NCI-H2196 (cell line): ENCODE data around the gene FOSB.

Source experiments
- DNase-seq: peaks from one replicate; lab custom pipeline; 2025; ENCODE audit not compliant: unreplicated experiment; lab: John Stamatoyannopoulos, UW

FOSB gene

DNA sequence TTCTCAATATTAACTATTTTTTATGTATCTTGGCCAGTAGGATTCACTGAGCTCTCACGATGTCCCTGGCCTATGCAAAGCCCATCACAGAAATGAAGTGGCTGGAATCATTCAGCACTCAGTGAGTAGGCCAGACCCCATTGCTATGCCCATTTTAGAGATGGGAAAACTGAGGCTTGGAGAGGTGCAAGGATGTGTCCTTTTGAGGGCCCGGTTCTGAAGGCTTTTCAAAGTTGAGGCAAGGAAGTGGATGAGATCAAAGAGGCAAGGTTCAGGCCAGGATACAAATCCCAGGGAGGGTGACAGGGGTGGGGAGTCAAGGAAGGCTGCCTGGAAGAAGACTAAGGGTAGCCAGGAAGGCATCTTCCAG, 25.4 kb upstream of the FOSB start:
- DNase-seq = no peak

DNA sequence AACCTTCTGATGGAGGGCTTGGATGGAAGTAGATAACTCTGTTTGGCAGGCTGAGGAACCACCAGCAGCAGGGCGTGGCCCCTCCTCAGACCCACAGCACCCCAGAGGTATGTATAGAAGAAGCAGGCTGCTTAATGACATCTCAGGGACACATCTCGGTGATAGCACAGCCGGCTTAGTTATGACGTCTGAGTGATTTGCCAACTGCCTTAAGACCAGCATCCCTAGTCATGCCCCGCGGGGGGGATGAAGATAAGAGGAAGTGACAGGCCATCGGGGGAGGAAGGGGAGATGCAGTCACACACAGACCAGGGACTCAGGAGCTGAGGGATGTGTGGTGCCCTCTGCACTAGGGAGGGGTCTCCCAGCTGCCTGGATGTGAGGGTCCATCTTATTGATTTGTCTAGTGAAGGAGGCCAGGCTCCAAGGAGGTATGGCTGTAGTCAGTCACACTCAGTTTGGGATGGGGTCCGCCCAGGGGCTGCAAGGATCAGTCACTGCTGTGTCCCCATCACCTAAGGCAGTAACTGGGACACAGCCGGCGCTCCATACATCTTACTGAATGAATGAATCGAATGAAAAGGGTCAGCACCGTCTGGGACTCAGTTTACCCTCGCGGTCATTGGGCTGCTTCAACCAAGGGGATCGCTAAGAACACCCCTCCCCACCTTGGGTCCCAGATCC, 24.9 kb upstream of the FOSB start:
- DNase-seq = no peak

- DNase-seq = peak; percentile 87
Observed at GRCh38 chr19:45443462-45444317, 24.1 kb upstream of the FOSB start.

GRCh38 chr19:45444318-45445041, 23.3 kb upstream of the FOSB start:
- DNase-seq = peak; percentile 88

DNA sequence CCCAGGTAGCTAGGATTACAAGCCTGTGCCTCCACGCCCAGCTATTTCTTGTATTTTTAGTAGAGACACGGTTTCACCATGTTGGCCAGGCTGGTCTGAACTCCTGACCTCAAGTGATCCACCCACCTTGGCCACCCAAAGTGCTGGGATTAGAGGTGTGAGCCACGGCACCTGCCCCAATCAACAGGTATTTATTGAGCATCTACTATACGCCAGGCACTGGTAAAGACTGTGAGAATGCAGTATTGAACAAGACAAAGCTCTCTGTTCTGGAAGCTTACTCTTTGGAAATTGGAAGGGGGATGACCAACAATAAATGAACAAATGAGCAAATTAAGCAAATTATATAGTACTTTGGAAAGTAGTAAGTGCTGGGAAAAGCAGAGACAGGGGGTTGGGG, 22.7 kb upstream of the FOSB start:
- no peak for DNase-seq

DNA sequence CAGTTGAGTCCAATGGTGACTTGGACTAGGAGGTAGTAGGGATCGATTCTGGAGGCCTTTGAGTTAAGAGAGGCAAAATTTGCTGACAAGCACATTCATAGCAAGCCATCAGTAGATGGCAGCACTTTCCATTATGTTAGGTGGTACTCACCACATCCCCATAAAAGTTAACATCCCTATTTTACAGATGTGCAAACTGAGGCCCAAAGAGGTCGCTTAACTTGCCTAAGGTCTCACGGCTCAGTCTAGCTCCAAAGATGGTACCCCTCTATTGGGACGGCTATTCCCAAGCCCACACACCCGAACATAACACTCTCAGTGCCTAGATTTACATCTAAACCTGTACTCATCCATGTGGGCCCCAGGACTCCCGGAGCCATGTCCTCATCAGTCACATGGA, 21.5 kb upstream of the FOSB start:
- no peak for DNase-seq

GRCh38 chr19:45446944-45447343, 20.9 kb upstream of the FOSB start:
- DNase-seq = no peak

GRCh38 chr19:45448425-45448756, 19.4 kb upstream of the FOSB start:
- no peak for DNase-seq

DNA sequence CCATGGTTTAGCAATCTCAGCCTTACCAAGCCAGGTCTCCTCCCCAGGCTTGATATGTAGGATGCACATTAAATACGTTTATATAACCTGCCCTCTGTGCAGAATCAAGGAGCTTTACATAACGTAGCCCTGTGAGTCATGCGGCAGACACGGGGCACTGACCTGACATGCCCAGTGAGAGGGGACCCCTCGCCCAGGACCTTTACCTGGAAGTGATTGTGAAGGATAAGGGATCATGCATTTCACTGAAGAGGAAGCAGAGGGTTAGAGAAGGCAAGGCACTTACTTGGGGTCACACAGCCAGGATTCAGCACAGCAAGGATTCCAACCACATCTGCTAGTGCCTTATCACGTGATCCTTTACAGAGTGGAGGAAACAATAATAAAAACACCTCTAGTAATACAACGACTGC, 18.9 kb upstream of the FOSB start:
- no peak for DNase-seq

GRCh38 chr19:45450012-45450333, 17.8 kb upstream of the FOSB start:
- DNase-seq = no peak

GRCh38 chr19:45451131-45451849, 16.5 kb upstream of the FOSB start:
- DNase-seq = peak; percentile 4

DNA sequence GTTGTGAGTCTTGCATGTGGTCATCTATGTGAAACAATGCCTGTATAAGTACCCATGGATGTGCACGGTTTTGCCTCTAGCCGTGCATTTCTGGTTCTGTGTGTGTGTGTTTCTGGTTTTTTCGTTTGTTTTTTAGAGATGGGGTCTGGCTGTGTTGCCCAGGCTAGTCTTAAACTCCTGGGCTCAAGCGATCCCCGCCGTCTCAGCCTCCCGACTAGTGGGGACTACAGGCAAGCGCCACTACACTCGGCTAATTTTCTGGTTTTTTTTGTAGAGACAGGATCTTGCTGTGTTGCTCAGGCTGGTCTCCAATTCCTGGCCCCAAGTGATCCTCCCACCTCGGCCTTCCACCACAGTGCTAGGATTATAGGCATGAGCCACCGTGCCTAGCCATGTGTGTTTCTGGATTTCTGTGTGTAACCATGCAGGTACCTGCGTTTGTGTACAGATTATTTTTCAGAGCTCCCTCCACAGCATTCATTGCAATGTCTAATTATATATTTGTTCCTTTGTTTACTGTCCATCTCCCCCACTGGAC, 15.9 kb upstream of the FOSB start:
- no peak for DNase-seq

GRCh38 chr19:45455707-45456499, 11.9 kb upstream of the FOSB start:
- peak; percentile 92 for DNase-seq

DNA sequence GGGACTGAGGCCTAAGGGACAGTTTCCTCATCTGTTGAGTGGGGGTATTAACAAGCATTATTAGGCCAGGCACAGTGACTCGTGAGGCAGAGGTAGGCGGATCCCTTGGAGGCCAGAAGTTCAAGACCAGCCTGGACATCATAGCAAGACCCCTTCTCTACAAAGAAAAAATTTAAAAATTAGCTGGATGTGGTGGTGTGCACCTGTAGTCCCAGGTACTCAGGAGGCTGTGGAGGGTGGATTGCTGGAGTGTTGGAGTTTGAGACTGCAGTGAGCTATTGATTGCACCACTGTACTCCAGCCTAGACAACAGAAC, 11.3 kb upstream of the FOSB start:
- DNase-seq = no peak

- DNase-seq = no peak
Observed at GRCh38 chr19:45457776-45458175, 10.0 kb upstream of the FOSB start.

DNA sequence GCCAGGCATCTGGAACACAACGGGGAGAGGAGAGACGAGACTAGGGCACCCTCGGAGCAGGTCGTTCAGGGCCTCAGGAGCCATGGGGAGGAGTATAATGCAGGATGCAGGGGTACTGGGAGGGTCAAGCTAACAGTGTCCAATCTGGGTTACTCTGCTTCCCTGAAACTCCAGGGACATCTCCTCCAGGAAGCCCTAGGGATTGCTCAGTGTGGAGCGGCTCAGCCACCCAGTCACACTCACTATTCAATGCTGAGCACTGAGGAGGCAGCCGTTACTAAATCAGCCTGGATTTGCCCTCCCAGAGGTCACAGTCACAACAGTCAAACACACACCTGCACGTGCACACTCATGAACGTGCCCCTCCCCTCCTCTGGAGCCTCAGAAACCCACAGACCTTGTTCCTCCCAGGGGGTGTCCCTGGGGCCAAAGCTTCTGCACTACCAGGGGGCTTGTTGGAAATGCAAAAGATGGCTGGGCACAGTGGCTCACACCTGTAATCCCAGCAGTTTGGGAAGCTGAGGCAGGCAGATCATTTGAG, 6.9 kb upstream of the FOSB start:
- no peak for DNase-seq

- no peak for DNase-seq
Observed at GRCh38 chr19:45462174-45462573, 5.6 kb upstream of the FOSB start.

- no peak for DNase-seq
Observed at GRCh38 chr19:45463241-45463640, 4.6 kb upstream of the FOSB start.

DNA sequence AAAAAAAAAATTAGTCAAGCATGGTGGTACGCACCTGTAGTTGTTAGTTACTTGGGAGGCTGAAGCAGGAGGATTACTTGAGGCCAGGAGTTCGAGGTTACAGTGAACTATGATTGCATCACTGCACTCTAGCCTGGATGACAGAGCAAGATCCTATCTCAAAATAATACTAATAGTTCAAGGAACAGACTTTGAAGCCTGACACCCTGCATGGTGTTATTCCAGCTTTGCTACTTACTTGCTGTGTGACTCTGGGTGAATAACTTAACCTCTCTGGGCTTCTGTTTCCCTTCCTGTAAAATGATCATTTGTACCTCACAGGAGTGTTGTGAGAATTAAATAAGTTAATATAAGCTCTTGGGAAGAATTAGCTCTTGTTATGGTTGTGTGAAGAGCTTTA, 3.5 kb upstream of the FOSB start:
- no peak for DNase-seq

GRCh38 chr19:45464852-45465441, 2.8 kb upstream of the FOSB start:
- DNase-seq = no peak
